Left renal cortex interstitium (tissue), 4 donors: ENCODE results near the gene LGALS3BP. TPM values are rescaled to one million over a fixed set of nuclear protein-coding genes. Genes with fewer than 3 reads are reported as not detected.

ENCODE experiments used
- DNase-seq, 4 donors: peaks; one replicate each; pipeline ENCODE4 v3.0.0-alpha.2; 2013; ENCODE audit warnings: low read depth in 4 of 4, low spot score in 2 of 4, missing footprints in 1 of 4
- polyA plus RNA-seq, 4 donors: library from polyadenylated mRNA; unstranded; fragments of 120-200 nt; gene quantifications; one replicate each; pipeline ENCODE4 v1.2.1, GENCODE V29; 2013; ENCODE audit not compliant: insufficient read length in 4 of 4

The LGALS3BP gene
- polyA plus RNA-seq, 4 donors: 116 to 170 (median 125) TPM

GRCh38 chr17:79014158-79014758, 34.5 kb upstream of the LGALS3BP start:
- DNase-seq: no peak

- no peak for DNase-seq
These were observed 32.9 kb upstream of the LGALS3BP start for GRCh38 chr17:79012563-79013134.

- DNase-seq: no peak
These were observed 31.9 kb upstream of the LGALS3BP start for GRCh38 chr17:79011451-79012147.

GRCh38 chr17:79010304-79010646, 30.6 kb upstream of the LGALS3BP start:
- no peak for DNase-seq

- peak; percentile 72 to 88 (median 80) for DNase-seq
These were observed 29.9 kb upstream of the LGALS3BP start, which contains the start of gene CANT1 for GRCh38 chr17:79009397-79010303. CANT1 (minus strand) TSS chr17:79009764; CDS start chr17:78997622, 12,142 bp downstream.

GRCh38 chr17:79008666-79009387, 29.1 kb upstream of the LGALS3BP start:
- DNase-seq: no peak

- no peak for DNase-seq
These were observed 28.0 kb upstream of the LGALS3BP start for GRCh38 chr17:79007504-79008381.

- no peak for DNase-seq
These were observed 27.2 kb upstream of the LGALS3BP start for GRCh38 chr17:79006794-79007503.

- DNase-seq: no peak
These were observed 26.3 kb upstream of the LGALS3BP start for GRCh38 chr17:79006046-79006445.

- no peak for DNase-seq
These were observed 25.5 kb upstream of the LGALS3BP start for GRCh38 chr17:79005063-79005861.

- no peak for DNase-seq
These were observed 24.1 kb upstream of the LGALS3BP start for GRCh38 chr17:79003661-79004411.

GRCh38 chr17:79002796-79003593, 23.3 kb upstream of the LGALS3BP start:
- no peak for DNase-seq

GRCh38 chr17:79002291-79002690, 22.6 kb upstream of the LGALS3BP start:
- DNase-seq: no peak

- no peak for DNase-seq
These were observed 21.7 kb upstream of the LGALS3BP start for GRCh38 chr17:79001190-79002020.

GRCh38 chr17:79000396-79001189, 20.9 kb upstream of the LGALS3BP start:
- DNase-seq: no peak
